Nephron (organoid): ENCODE data around the gene F2RL1.
A peak's percentile ranks its signal among the peaks of the same experiment; 100 is the strongest.
"Not testable (repeated sequence)": the region's sequence is repeated elsewhere in the genome, so short reads cannot be mapped to it uniquely, and the experiment has no call there.

Experiments used
- H3K27ac Mint-ChIP-seq, 3 experiments: 2 replicates each; pipeline ENCODE4 v1.8.0; 2020; ENCODE audit warnings: mixed read lengths in 3 of 3, mild to moderate bottlenecking in 2 of 3, moderate library complexity in 1 of 3
- H3K27me3 Mint-ChIP-seq: 2 replicates; pipeline ENCODE4 v1.8.0; 2021; ENCODE audit warnings: low read depth, mild to moderate bottlenecking, moderate library complexity, mixed read lengths
- H3K36me3 Mint-ChIP-seq: 2 replicates; pipeline ENCODE4 v1.8.0; 2020; ENCODE audit warnings: low read depth, mixed read lengths
- H3K4me1 Mint-ChIP-seq: 2 replicates; pipeline ENCODE4 v1.8.0; 2020; ENCODE audit warnings: mixed read lengths
- H3K4me3 Mint-ChIP-seq, 3 experiments: 2 replicates each; pipeline ENCODE4 v1.8.0; 2020; ENCODE audit warnings: mild to moderate bottlenecking in 3 of 3, mixed read lengths in 3 of 3, moderate library complexity in 2 of 3
- H3K9me3 Mint-ChIP-seq: 2 replicates; pipeline ENCODE4 v1.8.0; 2020; ENCODE audit warnings: mixed read lengths
- CTCF ChIP-seq, 3 experiments: fragments of 200-600 bp; sonication (generic); IDR thresholded peaks; one replicate each; pipeline ENCODE4 v1.5.0; 2021; ENCODE audit warnings: antibody characterized with exemption in 3 of 3; ENCODE audit not compliant: unreplicated experiment in 3 of 3

F2RL1 gene

GRCh38 chr5:76781775-76782174 lies 37.1 kb upstream of the F2RL1 start:
- Mint-ChIP-seq H3K36me3 (no peaks in the 10 kb centered on the region), H3K27ac (peak overlapping the region in 1 of 3 experiments; percentile 11), H3K9me3 (no peaks in the 10 kb centered on the region), H3K4me1 (peaks cover 14% of the 10 kb centered on the region), H3K27me3 (no peaks in the 10 kb centered on the region), H3K4me3 (no peak overlapping the region)
- no peak for TF ChIP-seq CTCF (IDR thresholded peaks at IDR 0.05; ENCODE audit: unreplicated experiment in 3 of 3)

GRCh38 chr5:76782444-76782843 lies 36.4 kb upstream of the F2RL1 start:
- Mint-ChIP-seq H3K4me1 (peaks cover 21% of the 10 kb centered on the region), H3K9me3 (no peaks in the 10 kb centered on the region), H3K4me3 (no peak overlapping the region), H3K36me3 (no peaks in the 10 kb centered on the region), H3K27ac (no peak overlapping the region), H3K27me3 (peaks cover 3% of the 10 kb centered on the region)
- no peak for TF ChIP-seq CTCF (IDR thresholded peaks at IDR 0.05; ENCODE audit: unreplicated experiment in 3 of 3)

GRCh38 chr5:76787237-76787636 lies 31.6 kb upstream of the F2RL1 start:
- Mint-ChIP-seq H3K27ac (peak overlapping the region; percentile 51 to 80 (median 70)), H3K27me3 (peaks cover 9% of the 10 kb centered on the region), H3K9me3 (no peaks in the 10 kb centered on the region), H3K36me3 (no peaks in the 10 kb centered on the region), H3K4me1 (peaks cover 49% of the 10 kb centered on the region), H3K4me3 (no peak overlapping the region)
- no peak for TF ChIP-seq CTCF (IDR thresholded peaks at IDR 0.05; ENCODE audit: unreplicated experiment in 3 of 3)

- H3K4me1 Mint-ChIP-seq, result peaks cover 50% of the 10 kb centered on the region
- H3K4me3 Mint-ChIP-seq, result no peak overlapping the region
- H3K36me3 Mint-ChIP-seq, result no peaks in the 10 kb centered on the region
- peak overlapping the region in 2 of 3 experiments; percentile 35 to 44 for H3K27ac Mint-ChIP-seq
- no peak for TF ChIP-seq CTCF (IDR thresholded peaks at IDR 0.05; ENCODE audit: unreplicated experiment in 3 of 3)
- no peaks in the 10 kb centered on the region for H3K9me3 Mint-ChIP-seq
- H3K27me3 Mint-ChIP-seq, result peaks cover 9% of the 10 kb centered on the region
Measured at GRCh38 chr5:76788362-76788761, 30.5 kb upstream of the F2RL1 start.

- not testable (repeated sequence) for H3K36me3 Mint-ChIP-seq, H3K9me3 Mint-ChIP-seq, H3K4me3 Mint-ChIP-seq, H3K27me3 Mint-ChIP-seq
- Mint-ChIP-seq H3K4me1 (peaks cover 47% of the 10 kb centered on the region), H3K27ac (peak overlapping the region in 1 of 3 experiments; percentile 68)
Measured at GRCh38 chr5:76789275-76789674, 29.6 kb upstream of the F2RL1 start.

- Mint-ChIP-seq H3K4me1 (peaks cover 44% of the 10 kb centered on the region), H3K27ac (peak overlapping the region; percentile 68 to 83 (median 81)), H3K9me3 (no peaks in the 10 kb centered on the region), H3K27me3 (peaks cover 9% of the 10 kb centered on the region), H3K36me3 (no peaks in the 10 kb centered on the region), H3K4me3 (no peak overlapping the region)
- TF ChIP-seq CTCF (IDR thresholded peaks at IDR 0.05; ENCODE audit: unreplicated experiment in 3 of 3), result no peak
Measured at GRCh38 chr5:76789991-76790581, 28.7 kb upstream of the F2RL1 start.
